Measurements from ENCODE around the gene LRCH2. TPM values are rescaled to one million over a fixed set of nuclear protein-coding genes. Genes with fewer than 3 reads are reported as not detected.
A peak's percentile ranks its signal among the peaks of the same experiment; 100 is the strongest.
"Not testable (repeated sequence)": the region's sequence is repeated elsewhere in the genome, so short reads cannot be mapped to it uniquely, and the experiment has no call there.

LRCH2 gene
- total RNA-seq, 1 experiment from 2014 or later = 3.0 TPM

DNA sequence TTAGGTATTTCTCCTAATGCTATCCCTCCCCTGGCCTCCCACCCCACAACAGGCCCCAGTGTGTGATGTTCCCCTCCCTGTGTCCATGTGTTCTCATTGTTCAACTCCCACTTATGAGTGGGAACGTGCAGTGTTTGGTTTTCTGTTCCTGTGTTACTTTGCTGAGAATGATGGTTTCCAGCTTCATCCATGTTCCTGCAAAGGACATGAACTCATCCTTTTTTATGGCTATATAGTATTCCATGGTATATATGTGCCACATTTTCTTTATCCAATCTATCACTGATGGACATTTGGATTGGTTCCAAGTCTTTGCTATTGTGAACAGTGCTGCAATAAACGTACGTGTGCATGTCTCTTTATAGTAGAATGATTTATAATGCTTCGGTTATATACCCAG lies 16.6 kb downstream of the LRCH2 start:
- in situ Hi-C loops (cut with HindIII; ENCODE audit: low pct_unique_long_range_greater_than_20kb, low sequenced_read_pairs); DNase-seq (ENCODE audit: low read depth, low spot score): not testable (repeated sequence)

DNA sequence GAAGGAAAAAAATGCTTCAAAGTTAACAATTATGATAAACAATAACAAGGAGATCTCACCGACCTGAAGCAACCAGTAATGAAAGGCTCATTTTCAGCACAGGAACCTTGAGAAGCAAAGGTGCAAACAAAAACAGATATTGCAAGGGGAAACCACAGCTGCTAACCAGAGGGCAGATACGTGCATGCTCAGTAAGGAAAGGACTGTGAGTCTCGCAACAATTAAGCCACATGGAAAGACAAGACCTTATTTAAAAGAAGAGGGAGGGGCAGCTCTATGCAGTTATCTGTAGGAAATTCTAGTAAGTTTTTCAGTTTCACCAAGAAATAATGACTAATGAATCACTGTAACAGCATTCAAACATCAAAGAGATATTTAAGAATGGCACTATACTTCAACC lies 19.3 kb downstream of the LRCH2 start:
- DNase-seq (ENCODE audit: low read depth, low spot score) = no peak
- in situ Hi-C loops (cut with HindIII; ENCODE audit: low pct_unique_long_range_greater_than_20kb, low sequenced_read_pairs) = no loop called here

DNA sequence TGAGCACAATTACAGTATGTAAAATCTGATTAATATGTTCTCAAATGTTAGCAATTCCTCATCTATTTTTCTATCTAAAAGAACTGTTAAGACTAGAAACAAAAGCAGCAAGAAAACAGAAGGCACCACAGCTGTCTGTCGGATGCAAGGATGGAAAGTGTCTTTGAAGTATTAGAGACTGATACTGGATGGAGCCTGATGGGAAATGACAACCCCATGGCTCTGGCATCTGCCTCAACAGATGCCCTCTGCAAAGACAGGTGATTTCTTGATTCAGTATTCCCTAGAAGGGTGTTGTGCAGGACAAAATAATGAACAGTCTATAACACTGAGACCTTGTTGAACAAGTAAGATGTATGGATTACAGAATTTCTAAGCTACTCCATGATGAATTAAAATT lies 19.7 kb downstream of the LRCH2 start:
- in situ Hi-C loops (cut with HindIII; ENCODE audit: low pct_unique_long_range_greater_than_20kb, low sequenced_read_pairs) = no loop called here
- no peak for DNase-seq (ENCODE audit: low read depth, low spot score)

DNA sequence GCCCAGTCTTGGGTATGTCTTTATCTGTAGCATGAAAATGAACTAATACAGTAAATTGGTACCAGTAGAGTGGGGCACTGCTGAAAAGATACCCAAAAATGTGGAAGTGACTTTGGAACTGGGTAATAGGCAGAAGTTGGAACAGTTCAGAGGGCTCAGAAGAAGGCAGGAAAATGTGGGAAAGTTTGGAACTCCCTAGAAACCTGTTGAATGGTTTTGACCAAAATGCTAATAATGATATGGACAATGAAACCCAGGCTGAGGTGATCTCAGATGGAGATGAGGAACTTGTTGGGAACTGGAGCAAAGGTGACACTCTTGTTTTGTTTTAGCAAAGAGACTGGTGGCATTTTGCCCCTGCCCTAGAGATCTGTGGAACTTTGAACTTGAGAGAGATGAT lies 24.3 kb downstream of the LRCH2 start:
- DNase-seq (ENCODE audit: low read depth, low spot score); in situ Hi-C loops (cut with HindIII; ENCODE audit: low pct_unique_long_range_greater_than_20kb, low sequenced_read_pairs): not testable (repeated sequence)

DNA sequence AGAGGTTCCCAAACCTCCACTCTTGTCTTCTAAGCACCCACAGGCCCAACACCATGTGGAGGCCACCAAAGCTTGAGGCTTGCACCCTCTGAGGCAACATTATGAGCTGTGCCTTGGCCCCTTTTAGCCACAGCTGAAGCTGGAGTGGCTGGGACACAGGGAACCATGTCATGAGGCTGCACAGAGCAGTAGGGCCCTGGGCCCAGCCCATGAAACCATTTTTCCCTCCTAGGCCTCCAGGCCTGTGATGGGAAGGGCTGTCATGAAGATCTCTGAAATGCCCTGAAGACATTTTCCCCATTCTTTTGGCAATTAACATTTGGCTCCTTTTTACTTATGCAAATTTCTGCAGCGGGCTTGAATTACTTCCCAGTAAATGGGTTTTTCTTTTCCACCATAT lies 29.9 kb downstream of the LRCH2 start:
- DNase-seq (ENCODE audit: low read depth, low spot score) = no peak
- in situ Hi-C loops (cut with HindIII; ENCODE audit: low pct_unique_long_range_greater_than_20kb, low sequenced_read_pairs) = no loop called here

DNA sequence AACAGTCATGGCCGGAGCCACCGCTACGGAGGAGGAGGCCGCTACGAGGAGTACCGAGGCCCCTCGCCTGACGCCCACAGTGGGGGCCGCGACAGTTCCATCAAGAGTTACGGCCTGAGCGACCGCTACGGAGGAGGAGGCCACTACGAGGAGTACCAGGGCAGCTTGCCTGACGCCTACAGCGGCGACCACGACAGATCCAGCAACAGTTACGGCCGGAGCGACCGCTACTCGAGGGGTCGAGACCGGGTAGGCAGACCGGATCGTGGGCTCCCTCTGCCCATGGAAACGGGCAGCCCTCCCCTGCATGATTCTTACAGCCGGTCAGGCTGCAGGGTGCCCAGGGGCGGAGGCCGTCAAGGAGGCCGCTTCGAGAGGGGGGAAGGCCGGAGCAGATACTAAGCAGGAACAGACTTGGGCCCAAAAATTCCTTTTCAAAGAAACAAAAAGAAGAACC lies 41.6 kb downstream of the LRCH2 start:
- in situ Hi-C loops (cut with HindIII; ENCODE audit: low pct_unique_long_range_greater_than_20kb, low sequenced_read_pairs) = no loop called here
- no peak for DNase-seq (ENCODE audit: low read depth, low spot score)

DNA sequence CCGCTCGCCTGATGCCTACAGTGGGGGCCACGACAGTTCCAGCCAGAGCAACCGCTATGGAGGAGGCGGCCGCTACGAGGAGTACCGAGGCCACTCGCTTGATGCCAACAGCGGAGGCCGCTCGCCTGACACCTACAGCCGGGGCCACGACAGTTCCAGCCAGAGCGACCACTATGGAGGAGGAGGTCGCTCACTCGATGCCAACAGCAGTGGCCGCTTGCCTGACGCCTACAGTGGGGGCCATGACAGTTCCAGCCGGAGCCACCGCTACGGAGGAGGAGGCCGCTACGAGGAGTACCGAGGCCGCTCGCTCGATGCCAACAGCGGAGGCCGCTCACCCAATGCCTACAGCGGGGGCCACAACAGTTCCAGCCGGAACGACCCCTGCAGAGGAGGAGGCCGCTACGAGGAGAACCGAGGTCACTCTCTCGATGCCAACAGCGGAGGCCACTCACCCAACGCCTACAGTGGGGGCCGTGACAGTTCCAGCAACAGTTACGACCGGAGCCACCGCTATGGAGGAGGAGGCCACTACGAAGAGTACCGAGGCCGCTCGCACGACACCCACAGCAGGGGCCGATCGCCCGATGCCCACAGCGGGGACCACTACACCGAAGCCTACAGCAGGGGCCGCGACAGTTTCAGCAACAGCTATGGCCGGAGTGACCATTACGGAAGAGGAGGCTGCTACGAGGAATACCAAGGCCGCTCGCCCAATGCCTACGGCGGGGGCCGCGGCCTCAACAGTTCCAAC lies 42.2 kb downstream of the LRCH2 start:
- no peak for DNase-seq (ENCODE audit: low read depth, low spot score)
- in situ Hi-C loops (cut with HindIII; ENCODE audit: low pct_unique_long_range_greater_than_20kb, low sequenced_read_pairs) = no loop called here

DNA sequence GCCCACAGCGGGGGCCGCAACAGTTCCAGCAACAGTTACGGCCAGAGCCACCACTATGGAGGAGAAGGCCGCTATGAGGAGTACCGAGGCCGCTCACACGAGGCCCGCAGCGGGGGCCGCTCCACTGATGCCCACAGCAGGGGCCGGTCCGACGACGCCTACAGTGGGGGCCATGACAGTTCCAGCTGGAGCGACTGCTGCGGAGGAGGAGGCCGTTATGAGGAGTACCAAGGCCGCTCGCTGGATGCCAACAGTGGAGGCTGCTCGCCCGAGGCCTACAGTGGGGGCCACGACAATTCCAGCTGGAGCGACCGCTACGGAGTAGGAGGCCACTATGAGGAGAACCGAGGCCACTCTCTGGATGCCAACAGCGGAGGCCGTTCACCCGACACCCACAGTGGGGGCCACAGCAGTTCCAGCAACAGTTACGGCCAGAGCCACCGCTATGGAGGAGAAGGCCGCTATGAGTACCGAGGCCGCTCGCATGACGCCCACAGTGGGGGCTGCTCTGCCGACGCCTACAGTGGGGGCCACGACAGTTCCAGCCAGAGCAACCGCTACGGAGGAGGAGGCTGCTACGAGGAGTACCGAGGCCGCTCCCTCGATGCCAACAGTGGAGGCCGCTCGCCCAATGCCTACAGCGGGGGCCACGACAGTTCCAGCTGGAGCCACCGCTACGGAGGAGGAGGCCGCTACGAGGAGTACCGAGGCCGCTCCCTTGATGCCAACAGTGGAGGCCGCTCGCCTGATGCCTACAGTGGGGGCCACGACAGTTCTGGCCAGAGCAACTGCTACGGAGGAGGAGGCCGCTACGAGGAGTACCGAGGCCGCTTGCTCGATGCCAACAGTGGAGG lies 43.0 kb downstream of the LRCH2 start:
- in situ Hi-C loops (cut with HindIII; ENCODE audit: low pct_unique_long_range_greater_than_20kb, low sequenced_read_pairs) = no loop called here
- DNase-seq (ENCODE audit: low read depth, low spot score) = no peak

DNA sequence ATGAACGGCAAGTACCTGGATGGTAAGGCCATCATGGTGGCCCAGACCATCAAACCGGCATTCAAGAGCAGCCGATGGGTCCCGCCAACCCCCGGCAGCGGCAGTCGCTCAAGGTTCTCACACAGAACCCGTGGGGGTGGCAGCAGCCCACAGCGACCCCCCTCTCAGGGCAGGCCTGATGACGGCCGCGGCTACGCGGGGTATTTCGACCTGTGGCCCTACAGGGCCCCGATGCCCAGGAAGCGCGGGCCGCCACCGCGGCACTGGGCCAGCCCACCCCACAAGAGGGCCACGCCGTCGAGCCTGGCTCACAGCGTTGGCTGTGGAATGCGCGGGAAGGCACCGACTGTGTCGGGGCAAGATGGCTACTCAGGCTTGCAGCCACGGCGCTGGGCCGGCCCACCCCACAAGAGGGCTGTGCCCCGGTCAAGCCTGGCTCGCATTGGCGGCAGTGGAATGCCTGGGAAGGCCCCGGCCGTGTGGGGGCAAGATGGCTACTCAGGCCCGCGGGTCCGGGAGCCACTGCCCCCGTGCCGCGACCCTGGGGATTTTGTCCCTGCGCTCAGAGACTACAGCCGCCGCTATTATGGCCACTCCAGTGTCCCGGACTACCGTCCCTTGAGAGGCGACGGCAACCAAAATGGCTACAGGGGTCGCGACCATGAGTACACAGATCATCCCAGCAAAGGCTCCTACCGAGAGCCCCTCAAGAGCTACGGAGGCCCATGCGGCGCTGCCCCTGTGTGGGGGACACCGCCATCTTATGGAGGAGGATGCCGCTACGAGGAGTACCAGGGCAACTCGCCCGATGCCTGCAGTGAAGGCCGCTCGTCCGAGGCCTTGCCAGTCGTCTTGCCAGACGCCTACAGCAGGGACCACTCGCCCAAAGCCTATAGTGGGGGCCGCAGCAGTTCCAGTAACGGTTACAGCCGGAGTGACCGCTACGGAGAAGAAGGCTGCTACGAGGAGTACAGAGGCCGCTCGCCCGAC lies 44.0 kb downstream of the LRCH2 start:
- DNase-seq (ENCODE audit: low read depth, low spot score) = no peak
- in situ Hi-C loops (cut with HindIII; ENCODE audit: low pct_unique_long_range_greater_than_20kb, low sequenced_read_pairs) = no loop called here

DNA sequence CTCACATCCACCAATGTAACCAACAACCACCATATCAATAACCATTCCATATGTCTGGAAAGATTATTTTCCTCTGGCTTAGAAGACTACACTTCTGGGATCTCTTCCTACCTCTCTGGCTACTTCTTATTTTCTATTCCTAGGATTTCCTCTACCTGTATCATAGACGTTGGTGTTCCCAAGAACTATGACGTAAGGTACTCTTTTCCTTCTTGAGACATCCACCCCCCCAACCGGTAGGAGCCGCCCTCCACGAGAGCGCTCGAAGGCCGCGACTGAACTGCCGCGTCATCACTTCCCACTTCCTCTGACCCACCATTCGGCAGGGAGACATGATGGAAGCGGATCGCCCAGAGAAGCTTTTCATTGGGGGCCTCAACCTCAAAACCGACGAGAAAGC lies 44.8 kb downstream of the LRCH2 start, which contains the start of gene RBMXL3:
RBMXL3 (plus strand) TSS at position 301 of the 400 bp plus-strand sequence; CDS start at position 333, 32 bp downstream.
- DNase-seq (ENCODE audit: low read depth, low spot score) = no peak
- in situ Hi-C loops (cut with HindIII; ENCODE audit: low pct_unique_long_range_greater_than_20kb, low sequenced_read_pairs) = no loop called here

DNA sequence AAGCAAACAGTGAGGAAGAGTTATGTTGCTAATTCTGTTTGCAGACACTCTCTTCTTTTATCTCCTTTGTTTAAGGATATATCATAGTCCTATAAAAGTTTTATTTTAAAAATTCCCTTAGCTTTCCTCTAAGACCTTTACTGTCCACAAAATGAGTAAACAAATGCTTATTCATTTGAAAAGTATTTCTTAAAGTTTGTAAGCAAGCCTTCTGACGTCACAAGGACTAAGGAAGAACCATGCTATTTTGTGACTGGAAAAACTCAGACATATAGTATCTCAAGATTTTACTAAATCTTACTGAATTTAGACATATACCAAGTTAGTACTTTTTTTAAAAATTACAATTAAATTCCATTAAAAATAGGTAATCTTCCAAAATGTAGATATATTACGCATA lies 49.9 kb downstream of the LRCH2 start:
- in situ Hi-C loops (cut with HindIII; ENCODE audit: low pct_unique_long_range_greater_than_20kb, low sequenced_read_pairs) = no loop called here
- no peak for DNase-seq (ENCODE audit: low read depth, low spot score)

DNA sequence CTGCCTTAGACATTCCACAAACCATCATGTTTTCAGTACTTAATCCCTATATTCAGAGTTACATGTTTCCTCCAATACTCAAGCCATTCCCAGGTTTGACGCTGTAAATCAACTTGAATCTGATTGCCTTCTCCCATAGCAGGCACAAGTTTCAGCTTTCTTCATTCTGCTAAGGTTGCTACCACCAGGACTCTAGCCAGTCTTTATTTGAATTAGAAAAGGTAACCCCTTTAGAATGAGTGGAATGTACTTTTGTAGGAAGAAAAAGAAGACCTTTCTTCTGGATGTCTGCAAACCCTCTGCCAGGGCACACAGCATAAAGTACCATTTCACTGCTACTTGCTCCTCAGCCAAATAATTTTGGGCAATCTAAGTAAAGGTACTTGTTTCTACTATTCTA lies 55.4 kb downstream of the LRCH2 start:
- in situ Hi-C loops (cut with HindIII; ENCODE audit: low pct_unique_long_range_greater_than_20kb, low sequenced_read_pairs) = no loop called here
- no peak for DNase-seq (ENCODE audit: low read depth, low spot score)

DNA sequence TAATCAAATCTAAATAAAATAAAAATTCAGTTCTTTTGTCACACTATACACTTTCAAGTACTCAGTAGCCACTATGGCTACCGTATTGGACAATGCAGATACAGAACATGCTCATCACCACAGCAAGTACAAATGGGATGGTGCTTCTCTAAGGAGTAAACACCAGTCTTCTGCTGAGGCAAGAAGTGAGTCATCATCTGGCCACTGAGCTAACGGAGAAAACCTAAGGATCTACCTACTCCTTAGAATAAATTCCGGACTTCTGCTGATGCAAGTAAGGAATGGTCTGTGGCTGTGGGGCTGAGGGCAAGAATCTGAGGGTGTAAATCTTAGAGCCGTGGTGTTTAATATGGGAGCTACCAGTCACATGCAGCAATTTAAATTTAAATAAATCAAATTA lies 56.0 kb downstream of the LRCH2 start:
- no peak for DNase-seq (ENCODE audit: low read depth, low spot score)
- in situ Hi-C loops (cut with HindIII; ENCODE audit: low pct_unique_long_range_greater_than_20kb, low sequenced_read_pairs) = no loop called here

DNA sequence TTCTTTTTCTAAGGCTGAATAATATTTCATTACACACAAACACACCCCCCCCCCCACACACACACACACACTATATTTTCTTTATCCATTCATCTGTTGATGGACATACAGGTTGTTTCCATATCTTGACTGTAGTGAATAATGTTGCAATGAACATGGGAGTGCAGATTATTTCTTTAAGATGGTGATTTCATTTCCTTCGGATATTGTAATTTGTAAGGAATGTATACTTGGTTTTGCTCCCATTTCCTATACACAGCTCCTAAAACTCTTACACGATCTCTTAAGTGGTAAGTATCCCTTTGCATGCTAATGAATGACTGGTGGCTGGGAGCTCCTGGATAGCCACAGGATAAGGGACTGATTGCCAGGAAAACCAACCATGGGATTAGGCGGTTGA lies 59.3 kb downstream of the LRCH2 start:
- in situ Hi-C loops (cut with HindIII; ENCODE audit: low pct_unique_long_range_greater_than_20kb, low sequenced_read_pairs) = no loop called here
- no peak for DNase-seq (ENCODE audit: low read depth, low spot score)

DNA sequence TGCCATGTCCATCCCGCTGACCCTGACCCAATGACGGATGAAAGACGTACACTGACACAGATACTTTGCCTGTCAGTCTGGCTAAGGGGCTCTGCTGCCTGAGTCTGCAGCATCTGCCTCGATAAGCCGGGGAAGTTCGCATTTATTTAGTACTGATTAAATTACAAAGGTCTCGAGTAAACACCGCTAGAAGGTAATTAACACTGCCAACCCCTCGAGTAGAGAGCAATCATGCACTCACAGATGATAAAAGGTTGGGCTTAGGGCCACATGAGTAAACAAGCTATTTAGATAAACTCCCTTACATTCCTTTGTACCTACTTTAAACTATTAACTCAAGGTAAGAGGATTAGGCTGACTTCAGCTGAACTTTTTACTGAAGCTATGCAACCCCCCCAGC lies 60.7 kb downstream of the LRCH2 start:
- in situ Hi-C loops (cut with HindIII; ENCODE audit: low pct_unique_long_range_greater_than_20kb, low sequenced_read_pairs) = no loop called here
- DNase-seq (ENCODE audit: low read depth, low spot score) = no peak

DNA sequence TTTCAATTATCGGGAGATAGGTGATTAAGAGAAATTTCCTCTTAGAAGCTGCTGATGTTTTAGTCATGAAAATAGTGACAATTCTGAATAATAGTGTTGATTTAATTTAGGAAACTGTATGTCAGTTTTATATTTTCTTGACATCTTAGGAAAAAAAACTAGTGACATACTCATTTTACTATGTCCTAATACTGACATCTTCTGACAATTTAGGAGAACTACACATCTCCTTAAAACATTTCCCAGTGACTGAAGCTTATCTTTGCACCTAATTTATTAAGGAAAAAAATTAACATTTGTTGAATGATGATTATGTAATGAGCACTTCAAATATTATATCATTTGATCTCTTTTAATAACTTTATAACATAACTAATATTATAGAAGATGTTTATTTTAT lies 86.7 kb downstream of the LRCH2 start:
- peak; percentile 41 for DNase-seq (ENCODE audit: low read depth, low spot score)
- in situ Hi-C loops (cut with HindIII; ENCODE audit: low pct_unique_long_range_greater_than_20kb, low sequenced_read_pairs) = no loop called here

DNA sequence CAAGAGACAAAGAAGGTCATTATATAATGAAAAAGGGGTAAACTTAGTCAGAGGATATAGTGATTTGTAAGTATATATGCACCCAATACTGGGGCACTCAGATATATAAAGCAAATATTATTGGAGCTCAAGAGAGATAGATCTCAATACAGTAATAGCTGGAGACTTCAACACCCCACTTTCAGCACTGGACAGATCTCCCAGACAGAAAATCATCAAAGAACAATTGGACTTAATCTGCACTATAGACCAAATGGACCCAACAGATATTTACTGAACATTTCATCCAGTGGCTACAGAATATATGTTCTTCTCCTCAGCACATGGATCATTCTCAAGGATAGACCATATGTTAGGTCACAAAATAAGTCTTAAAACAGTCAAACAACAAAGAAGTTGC lies 91.8 kb downstream of the LRCH2 start:
- no peak for DNase-seq (ENCODE audit: low read depth, low spot score)
- in situ Hi-C loops (cut with HindIII; ENCODE audit: low pct_unique_long_range_greater_than_20kb, low sequenced_read_pairs) = no loop called here

DNA sequence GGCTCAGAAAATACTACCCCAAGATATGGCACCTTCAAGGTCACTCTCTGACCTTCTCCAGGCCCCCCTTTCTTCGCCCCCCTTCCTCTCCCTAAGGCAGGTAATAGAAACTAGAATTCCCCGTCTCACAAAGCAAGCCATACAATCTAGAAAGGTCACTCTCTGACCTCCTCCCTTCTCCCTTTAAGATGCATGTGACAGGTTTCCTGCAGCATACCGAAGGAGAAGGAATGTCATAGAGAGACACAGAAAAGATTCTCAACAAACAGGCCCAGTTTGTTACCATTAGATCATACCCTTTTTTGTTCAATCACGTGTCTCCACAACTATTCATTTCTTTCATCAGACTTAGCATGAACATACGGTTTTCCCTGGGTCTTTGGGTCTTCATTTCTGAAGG lies 95.9 kb downstream of the LRCH2 start:
- in situ Hi-C loops (cut with HindIII; ENCODE audit: low pct_unique_long_range_greater_than_20kb, low sequenced_read_pairs) = no loop called here
- DNase-seq (ENCODE audit: low read depth, low spot score) = peak; percentile 87

Measured in SK-MEL-5 (cell line).